ENCODE data around the gene UBE2Q1. TPM values are rescaled to one million over a fixed set of nuclear protein-coding genes. Genes with fewer than 3 reads are reported as not detected.

Gene UBE2Q1
- total RNA-seq, 1 experiment from 2014 or later, result 52.8 TPM

- Histone ChIP-seq H3K4me3 (no peak overlapping the region), H3K79me2 (ENCODE audit: low read depth) (no peaks in the 10 kb centered on the region), H3K27ac (no peak overlapping the region), H3K4me1 (replicated peaks; ENCODE audit: insufficient read depth) (peaks cover 7% of the 10 kb centered on the region; the same call in 1 of the 2 replicates), H3K9me2 (ENCODE audit: insufficient read depth) (peaks cover 5% of the 10 kb centered on the region; the same call in 1 of the 2 replicates), H3K36me3 (ENCODE audit: low read depth) (no peaks in the 10 kb centered on the region), H3K9me3 (ENCODE audit: insufficient read depth, low read depth) (no peaks in the 10 kb centered on the region), H4K20me1 (ENCODE audit: insufficient read depth) (no peaks in the 10 kb centered on the region), H3K27me3 (ENCODE audit: insufficient read depth, low read depth) (peaks cover 55% of the 10 kb centered on the region), H3F3A (ENCODE audit: insufficient read depth, low read depth) (no peaks in the 10 kb centered on the region), H2AFZ (no peak overlapping the region), H3K4me2 (no peak overlapping the region)
- BruUV-seq (replicated peaks), result no TSS peak
- ChIA-PET CTCF (no interaction called here), POLR2A (ENCODE audit: unreplicated experiment) (no interaction called here)
- TF ChIP-seq CTCF (conservative IDR thresholded peaks at IDR 0.05), result no peak
- TF ChIP-seq EZH2 (IDR thresholded peaks at IDR 0.05; ENCODE audit: low read depth), result no peak
- intact Hi-C loops (cut with micrococcal nuclease; ENCODE audit: unreplicated experiment), result no loop called here
- no peak for DNase-seq
These were observed 36.8 kb downstream of the UBE2Q1 start for GRCh38 chr1:154521695-154522094.

- Histone ChIP-seq H3K4me1 (replicated peaks; ENCODE audit: insufficient read depth) (peaks cover 7% of the 10 kb centered on the region; the same call in 1 of the 2 replicates), H3K27ac (no peak overlapping the region), H2AFZ (no peak overlapping the region), H3K79me2 (ENCODE audit: low read depth) (no peaks in the 10 kb centered on the region), H4K20me1 (ENCODE audit: insufficient read depth) (no peaks in the 10 kb centered on the region), H3K4me2 (no peak overlapping the region), H3K4me3 (no peak overlapping the region), H3K9me2 (ENCODE audit: insufficient read depth) (peaks cover 4% of the 10 kb centered on the region; the same call in 1 of the 2 replicates), H3F3A (ENCODE audit: insufficient read depth, low read depth) (no peaks in the 10 kb centered on the region), H3K27me3 (ENCODE audit: insufficient read depth, low read depth) (peaks cover 63% of the 10 kb centered on the region), H3K36me3 (ENCODE audit: low read depth) (no peaks in the 10 kb centered on the region), H3K9me3 (ENCODE audit: insufficient read depth, low read depth) (no peaks in the 10 kb centered on the region)
- TF ChIP-seq CTCF (conservative IDR thresholded peaks at IDR 0.05), result no peak
- no peak for DNase-seq
- intact Hi-C loops (cut with micrococcal nuclease; ENCODE audit: unreplicated experiment), result no loop called here
- BruUV-seq (replicated peaks), result no TSS peak
- POLR2A ChIA-PET (ENCODE audit: unreplicated experiment), result no interaction called here
- CTCF ChIA-PET, result no interaction called here
These were observed 38.1 kb downstream of the UBE2Q1 start for GRCh38 chr1:154520333-154520732.

- no peak overlapping the region for H3K27ac ChIP-seq
- H3K4me3 ChIP-seq, result no peak overlapping the region
- BruUV-seq (replicated peaks), result no TSS peak
- H3K9me3 ChIP-seq (ENCODE audit: insufficient read depth, low read depth), result no peaks in the 10 kb centered on the region
- no peak overlapping the region for H2AFZ ChIP-seq
- no peaks in the 10 kb centered on the region for H3K79me2 ChIP-seq (ENCODE audit: low read depth)
- no peaks in the 10 kb centered on the region for H4K20me1 ChIP-seq (ENCODE audit: insufficient read depth)
- H3F3A ChIP-seq (ENCODE audit: insufficient read depth, low read depth), result no peaks in the 10 kb centered on the region
- H3K4me1 ChIP-seq (replicated peaks; ENCODE audit: insufficient read depth), result peaks cover 7% of the 10 kb centered on the region; the same call in 1 of the 2 replicates
- H3K36me3 ChIP-seq (ENCODE audit: low read depth), result no peaks in the 10 kb centered on the region
- intact Hi-C loops (cut with micrococcal nuclease; ENCODE audit: unreplicated experiment), result no loop called here
- TF ChIP-seq EZH2 (IDR thresholded peaks at IDR 0.05; ENCODE audit: low read depth), result no peak
- no peak for TF ChIP-seq CTCF (conservative IDR thresholded peaks at IDR 0.05)
- ChIA-PET CTCF (no interaction called here), POLR2A (ENCODE audit: unreplicated experiment) (no interaction called here)
- no peak overlapping the region for H3K4me2 ChIP-seq
- no peak for DNase-seq
- H3K9me2 ChIP-seq (ENCODE audit: insufficient read depth), result no peaks in the 10 kb centered on the region
- peaks cover 63% of the 10 kb centered on the region for H3K27me3 ChIP-seq (ENCODE audit: insufficient read depth, low read depth)
These were observed 38.9 kb downstream of the UBE2Q1 start for GRCh38 chr1:154519591-154519991.

All from PC-9 (cell line).